HG03558 (cell line): Measurements from ENCODE around the gene FBN1.

Source experiments
- ATAC-seq: cut with Tn5 transposase; IDR thresholded peaks from one replicate; pipeline ENCODE4 v1.9.1; 2021; ENCODE audit warnings: moderate number of reproducible peaks; ENCODE audit not compliant: unreplicated experiment; ENCODE audit errors: extremely low read depth

FBN1 gene

GRCh38 chr15:48388016-48388851 is 257.3 kb downstream of the FBN1 start:
- no peak for ATAC-seq

- no peak for ATAC-seq
These were observed 260.3 kb downstream of the FBN1 start for GRCh38 chr15:48385031-48385830.

- ATAC-seq = no peak
These were observed 260.9 kb downstream of the FBN1 start for GRCh38 chr15:48384616-48385015.

GRCh38 chr15:48383031-48383430 is 262.5 kb downstream of the FBN1 start:
- ATAC-seq = no peak

- ATAC-seq = no peak
These were observed 263.6 kb downstream of the FBN1 start for GRCh38 chr15:48381861-48382260.

GRCh38 chr15:48380198-48380597 is 265.3 kb downstream of the FBN1 start:
- ATAC-seq = no peak

- ATAC-seq = no peak
These were observed 269.7 kb downstream of the FBN1 start for GRCh38 chr15:48375767-48376166.

- ATAC-seq = no peak
These were observed 271.0 kb downstream of the FBN1 start for GRCh38 chr15:48374472-48374871.

- no peak for ATAC-seq
These were observed 271.6 kb downstream of the FBN1 start for GRCh38 chr15:48373821-48374451.

GRCh38 chr15:48371961-48372360 is 273.5 kb downstream of the FBN1 start:
- no peak for ATAC-seq

- no peak for ATAC-seq
These were observed 274.0 kb downstream of the FBN1 start for GRCh38 chr15:48371550-48371949.

- ATAC-seq = no peak
These were observed 275.0 kb downstream of the FBN1 start for GRCh38 chr15:48370460-48370859.

- no peak for ATAC-seq
These were observed 278.0 kb downstream of the FBN1 start for GRCh38 chr15:48367483-48367882.

- no peak for ATAC-seq
These were observed 278.8 kb downstream of the FBN1 start for GRCh38 chr15:48366584-48367312.

- ATAC-seq = no peak
These were observed 279.9 kb downstream of the FBN1 start for GRCh38 chr15:48365575-48365974.

- ATAC-seq = no peak
These were observed 282.0 kb downstream of the FBN1 start for GRCh38 chr15:48363474-48363873.

- ATAC-seq = no peak
These were observed 283.8 kb downstream of the FBN1 start for GRCh38 chr15:48361685-48362084.

GRCh38 chr15:48360841-48361240 is 284.7 kb downstream of the FBN1 start:
- ATAC-seq = no peak
